Neutrophil (primary cell): ENCODE results near the gene RAB8B.

ENCODE experiments used
- H3K27ac ChIP-seq: fragments of 200-600 bp; sonication (generic); 2 replicates; pipeline ENCODE4 v1.5.1; 2016; ENCODE audit warnings: mild to moderate bottlenecking, moderate library complexity
- H3K27me3 ChIP-seq: fragments of 200-600 bp; sonication (generic); 2 replicates; pipeline ENCODE4 v1.6.0; 2016; ENCODE audit warnings: mild to moderate bottlenecking
- H3K36me3 ChIP-seq: fragments of 200-600 bp; sonication (generic); 2 replicates; pipeline ENCODE4 v1.5.1; 2017
- H3K4me1 ChIP-seq, 2 experiments: fragments of 200-600 bp in 1 of 2; sonication (generic) in 1 of 2; 1 replicate in 1 of 2; 2 replicates in 1 of 2; pipeline versions ENCODE4 v1.5.1 to v1.6.1; 2013 to 2016; ENCODE audit warnings: low read depth in 1 of 2, low read length in 1 of 2, mild to moderate bottlenecking in 1 of 2, moderate library complexity in 1 of 2; ENCODE audit not compliant: control insufficient read depth in 1 of 2, insufficient read depth in 1 of 2
- H3K4me3 ChIP-seq, 2 experiments: fragments of 200-600 bp in 1 of 2; sonication (generic) in 1 of 2; 1 replicate in 1 of 2; 2 replicates in 1 of 2; pipeline ENCODE4 v1.5.1; 2013 to 2016; ENCODE audit warnings: low read depth in 1 of 2, low read length in 1 of 2, mild to moderate bottlenecking in 1 of 2, moderate library complexity in 1 of 2
- H3K9me3 ChIP-seq: fragments of 200-600 bp; sonication (generic); 2 replicates; pipeline ENCODE4 v1.5.1; 2016
- TF ChIP-seq, protein P1 (sequence below): fragments of 200-600 bp; sonication (generic); IDR thresholded peaks from 2 replicates; pipeline ENCODE4 v1.5.1; 2016; ENCODE audit warnings: antibody characterized with exemption

RAB8B gene

DNA sequence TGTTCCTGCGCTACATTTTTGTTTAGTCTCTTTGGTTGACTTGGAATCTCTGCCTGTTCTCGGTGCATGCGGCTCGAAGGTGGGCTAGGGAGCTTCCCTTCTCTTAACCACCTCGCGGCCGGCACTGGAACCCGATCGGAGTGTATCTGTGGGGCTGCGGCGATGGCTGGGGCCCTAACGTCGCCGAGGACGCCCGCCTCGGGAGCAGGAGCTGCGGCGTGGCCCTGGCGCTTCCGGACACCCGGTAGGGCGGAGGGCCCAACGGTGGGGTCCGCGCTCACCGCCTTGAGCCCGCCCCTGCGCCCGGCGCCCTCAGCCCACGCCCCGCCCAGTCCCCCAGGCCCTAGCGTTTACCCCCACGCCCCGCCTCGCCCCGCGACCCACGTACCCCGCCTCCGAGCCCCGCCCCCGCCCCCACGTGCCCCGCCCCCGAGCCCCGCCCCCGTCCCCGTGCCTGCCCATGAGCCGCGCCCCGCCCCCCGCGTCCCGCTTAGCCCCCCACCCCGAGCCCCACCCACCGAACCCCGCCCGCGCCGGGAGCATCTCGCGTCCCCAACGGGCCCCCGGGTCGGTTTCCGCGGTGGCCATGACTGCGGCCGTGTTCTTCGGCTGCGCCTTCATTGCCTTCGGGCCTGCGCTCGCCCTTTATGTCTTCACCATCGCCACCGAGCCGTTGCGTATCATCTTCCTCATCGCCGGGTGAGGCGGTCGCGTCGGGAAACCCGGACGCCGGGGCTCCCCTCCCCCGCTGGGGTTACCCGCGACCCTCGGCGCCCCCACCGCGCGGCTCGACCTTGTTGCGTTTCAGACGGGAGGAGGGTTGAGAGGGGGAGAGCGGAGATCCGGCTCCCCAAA, 87.9 kb downstream of the RAB8B start, which contains the start of gene APH1B:
Gene APH1B (plus strand): TSS at position 568 of the 855 bp plus-strand sequence. CDS start 19 bp downstream, at position 587.
- Histone ChIP-seq H3K27me3 (no peaks in the 10 kb centered on the region), H3K27ac (peak within 1 kb of the TSS; percentile 81), H3K9me3 (no peaks in the 10 kb centered on the region), H3K36me3 (peaks cover 12% of the 10 kb centered on the region), H3K4me1 (peaks cover 38 to 45% of the 10 kb centered on the region in 2 experiments), H3K4me3 (peak within 1 kb of the TSS; percentile 73 to 90)
- TF ChIP-seq, protein P1, sequence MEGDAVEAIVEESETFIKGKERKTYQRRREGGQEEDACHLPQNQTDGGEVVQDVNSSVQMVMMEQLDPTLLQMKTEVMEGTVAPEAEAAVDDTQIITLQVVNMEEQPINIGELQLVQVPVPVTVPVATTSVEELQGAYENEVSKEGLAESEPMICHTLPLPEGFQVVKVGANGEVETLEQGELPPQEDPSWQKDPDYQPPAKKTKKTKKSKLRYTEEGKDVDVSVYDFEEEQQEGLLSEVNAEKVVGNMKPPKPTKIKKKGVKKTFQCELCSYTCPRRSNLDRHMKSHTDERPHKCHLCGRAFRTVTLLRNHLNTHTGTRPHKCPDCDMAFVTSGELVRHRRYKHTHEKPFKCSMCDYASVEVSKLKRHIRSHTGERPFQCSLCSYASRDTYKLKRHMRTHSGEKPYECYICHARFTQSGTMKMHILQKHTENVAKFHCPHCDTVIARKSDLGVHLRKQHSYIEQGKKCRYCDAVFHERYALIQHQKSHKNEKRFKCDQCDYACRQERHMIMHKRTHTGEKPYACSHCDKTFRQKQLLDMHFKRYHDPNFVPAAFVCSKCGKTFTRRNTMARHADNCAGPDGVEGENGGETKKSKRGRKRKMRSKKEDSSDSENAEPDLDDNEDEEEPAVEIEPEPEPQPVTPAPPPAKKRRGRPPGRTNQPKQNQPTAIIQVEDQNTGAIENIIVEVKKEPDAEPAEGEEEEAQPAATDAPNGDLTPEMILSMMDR, result no peak

DNA sequence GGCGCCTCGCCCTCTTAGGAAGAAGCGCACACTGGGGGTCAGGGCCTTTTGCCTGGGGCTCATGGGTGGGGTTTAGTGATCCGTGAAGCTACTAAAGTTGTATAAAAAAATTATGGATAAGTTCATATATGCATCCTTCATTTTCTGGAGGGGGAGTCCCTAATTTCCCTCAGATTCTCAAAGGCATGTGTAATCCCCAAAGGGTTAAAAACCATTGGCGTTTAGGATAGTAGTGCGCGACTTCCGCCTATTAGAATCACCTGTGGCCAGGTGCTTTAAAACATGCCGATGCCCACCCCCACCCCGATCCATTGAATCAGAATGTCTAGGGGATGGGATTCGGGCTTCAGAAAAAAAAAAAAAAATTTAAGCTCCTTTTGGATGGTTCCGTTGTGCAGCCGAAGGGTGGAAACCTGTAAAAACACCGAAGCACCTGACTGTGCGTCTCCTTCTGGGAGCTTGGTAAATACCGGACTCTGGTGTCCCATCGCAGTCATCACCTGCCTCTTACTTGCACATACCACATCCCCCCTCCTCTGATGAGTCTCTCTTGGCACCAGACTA, 88.6 kb downstream of the RAB8B start:
- H3K27me3 ChIP-seq, result no peaks in the 10 kb centered on the region
- peaks cover 12% of the 10 kb centered on the region for H3K36me3 ChIP-seq
- TF ChIP-seq, protein P1, result no peak
- H3K27ac ChIP-seq, result peak overlapping the region; percentile 81
- H3K4me3 ChIP-seq, result peak overlapping the region; percentile 73 to 90
- no peaks in the 10 kb centered on the region for H3K9me3 ChIP-seq
- peaks cover 46 to 52% of the 10 kb centered on the region in 2 experiments for H3K4me1 ChIP-seq

DNA sequence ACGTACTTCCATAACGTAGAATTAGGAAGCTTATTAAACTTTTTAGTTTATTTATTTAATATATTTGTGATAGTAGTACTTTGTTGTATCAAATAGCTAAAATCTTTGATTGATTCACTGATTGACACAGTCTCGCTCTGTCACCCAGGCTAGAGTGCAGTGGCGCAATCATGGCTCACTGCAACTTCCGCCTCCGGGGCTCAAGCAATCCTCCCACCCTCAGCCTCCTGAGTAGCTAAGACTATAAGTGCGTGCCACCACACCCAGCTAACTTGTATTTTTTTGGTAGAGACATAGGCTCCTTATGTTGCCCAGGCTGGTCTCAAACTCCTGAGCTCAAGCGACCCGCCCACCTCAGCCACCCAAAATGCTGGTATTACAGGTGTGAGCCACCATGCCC, 93.7 kb downstream of the RAB8B start:
- H3K4me3 ChIP-seq, result peak overlapping the region; percentile 35 to 41
- peak overlapping the region; percentile 90 for H3K27ac ChIP-seq
- H3K4me1 ChIP-seq, result peaks cover 45 to 48% of the 10 kb centered on the region in 2 experiments
- no peaks in the 10 kb centered on the region for H3K9me3 ChIP-seq
- H3K36me3 ChIP-seq, result peaks cover 35% of the 10 kb centered on the region
- no peaks in the 10 kb centered on the region for H3K27me3 ChIP-seq
- TF ChIP-seq, protein P1, result no peak

DNA sequence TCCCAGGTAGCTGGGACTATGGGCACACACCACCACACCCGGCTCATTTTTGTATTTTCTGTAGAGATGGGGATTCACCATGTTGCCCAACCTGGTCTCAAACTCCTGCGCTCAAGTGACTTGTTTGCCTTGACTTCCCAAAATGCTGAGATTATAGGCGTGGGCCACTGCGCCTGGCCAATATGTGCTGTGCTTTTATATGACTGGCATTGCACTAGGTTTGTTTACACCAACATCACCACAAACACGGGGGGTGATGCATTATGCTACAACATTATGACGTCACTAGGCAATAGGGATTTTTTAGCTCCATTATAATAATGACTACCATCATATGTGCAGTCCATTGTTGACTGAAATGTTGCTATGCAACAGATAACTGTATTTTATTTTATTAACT, 94.9 kb downstream of the RAB8B start:
- Histone ChIP-seq H3K4me1 (peaks cover 37 to 46% of the 10 kb centered on the region in 2 experiments), H3K27ac (peak overlapping the region; percentile 90), H3K36me3 (peaks cover 39% of the 10 kb centered on the region), H3K9me3 (no peaks in the 10 kb centered on the region), H3K27me3 (no peaks in the 10 kb centered on the region), H3K4me3 (no peak overlapping the region)
- TF ChIP-seq, protein P1, result no peak

DNA sequence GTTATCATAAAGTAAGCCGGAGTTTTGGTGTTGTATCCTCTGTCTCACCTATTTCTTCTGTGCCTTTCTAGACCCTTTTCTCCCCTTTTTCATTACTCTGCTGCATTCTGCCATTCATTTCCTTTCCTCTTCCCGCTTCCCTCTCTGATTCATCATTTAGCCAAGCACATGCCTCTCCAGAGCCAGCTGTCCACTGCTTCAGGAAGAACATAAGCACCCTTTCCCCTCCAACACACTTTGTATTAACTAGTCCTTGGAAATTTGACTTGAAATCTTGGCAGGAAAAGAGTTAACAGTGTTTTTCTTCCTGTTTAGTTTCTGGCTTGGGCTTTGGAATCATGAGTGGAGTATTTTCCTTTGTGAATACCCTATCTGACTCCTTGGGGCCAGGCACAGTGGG, 97.7 kb downstream of the RAB8B start:
- no peaks in the 10 kb centered on the region for H3K27me3 ChIP-seq
- no peak overlapping the region for H3K27ac ChIP-seq
- peaks cover 24 to 32% of the 10 kb centered on the region in 2 experiments for H3K4me1 ChIP-seq
- H3K9me3 ChIP-seq, result no peaks in the 10 kb centered on the region
- H3K4me3 ChIP-seq, result no peak overlapping the region
- TF ChIP-seq, protein P1, result no peak
- H3K36me3 ChIP-seq, result peaks cover 27% of the 10 kb centered on the region
